Bronchial epithelial cell (primary cell): ENCODE measurements around the gene LRRC1. TPM values are rescaled to one million over a fixed set of nuclear protein-coding genes. Genes with fewer than 3 reads are reported as not detected.

Source experiments
- DNase-seq: peaks from one replicate; pipeline ENCODE4 v3.0.0-alpha.2; 2010; ENCODE audit warnings: low read depth
- FAIRE-seq: peaks from 2 replicates; lab custom pipeline; 2011; peaks lifted over from hg19 to GRCh38; lab: Jason Lieb, UNC
- H3K27me3 ChIP-seq: 2 replicates; pipeline ENCODE4 v1.5.1; 2011; ENCODE audit warnings: low read length; ENCODE audit not compliant: control insufficient read depth, insufficient read depth
- H3K36me3 ChIP-seq: 2 replicates; pipeline ENCODE4 v1.5.1; 2011; ENCODE audit warnings: low read length; ENCODE audit not compliant: control insufficient read depth, insufficient read depth
- H3K4me3 ChIP-seq: 2 replicates; pipeline ENCODE4 v1.5.1; 2011; ENCODE audit warnings: mild to moderate bottlenecking, low read depth, low read length, control low read depth
- CTCF ChIP-seq: IDR thresholded peaks from 2 replicates; pipeline ENCODE4 v1.5.1; 2011; ENCODE audit warnings: mild to moderate bottlenecking, moderate library complexity, low read length, control low read depth, inconsistent platforms; ENCODE audit not compliant: insufficient read depth, severe bottlenecking
- total RNA-seq: library from RNA; depleted of rRNA; stranded (reverse); fragments of >200 nt; gene quantifications from 2 replicates; pipeline ENCODE4 v1.2.1, GENCODE V29; 2014

The LRRC1 gene
- total RNA-seq, 1 donor from 2014 or later: 19.7 TPM

DNA sequence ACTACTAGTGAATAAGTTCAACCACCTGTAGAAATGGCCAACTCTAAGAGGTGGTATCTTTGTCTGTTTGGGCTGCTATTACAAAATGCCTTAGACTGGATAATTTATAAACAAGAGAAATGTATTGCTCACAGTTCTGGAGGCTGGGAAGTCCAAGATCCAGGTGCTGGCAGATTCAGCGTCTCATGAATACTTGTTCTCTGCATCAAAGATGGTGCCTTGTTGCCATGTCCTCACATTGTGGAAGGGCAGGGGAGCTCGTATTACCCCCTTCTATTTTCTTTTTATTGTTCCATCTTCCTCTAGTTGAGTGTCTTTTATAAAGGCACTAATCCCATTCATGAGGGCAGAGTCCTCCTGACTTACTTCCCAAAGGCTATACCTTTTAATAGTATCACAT lies 58.0 kb downstream of the LRRC1 start:
- Histone ChIP-seq H3K4me3 (no peak overlapping the region), H3K27me3 (no peaks in the 10 kb centered on the region), H3K36me3 (no peaks in the 10 kb centered on the region)
- no peak for DNase-seq
- FAIRE-seq: no peak
- no peak for TF ChIP-seq CTCF

DNA sequence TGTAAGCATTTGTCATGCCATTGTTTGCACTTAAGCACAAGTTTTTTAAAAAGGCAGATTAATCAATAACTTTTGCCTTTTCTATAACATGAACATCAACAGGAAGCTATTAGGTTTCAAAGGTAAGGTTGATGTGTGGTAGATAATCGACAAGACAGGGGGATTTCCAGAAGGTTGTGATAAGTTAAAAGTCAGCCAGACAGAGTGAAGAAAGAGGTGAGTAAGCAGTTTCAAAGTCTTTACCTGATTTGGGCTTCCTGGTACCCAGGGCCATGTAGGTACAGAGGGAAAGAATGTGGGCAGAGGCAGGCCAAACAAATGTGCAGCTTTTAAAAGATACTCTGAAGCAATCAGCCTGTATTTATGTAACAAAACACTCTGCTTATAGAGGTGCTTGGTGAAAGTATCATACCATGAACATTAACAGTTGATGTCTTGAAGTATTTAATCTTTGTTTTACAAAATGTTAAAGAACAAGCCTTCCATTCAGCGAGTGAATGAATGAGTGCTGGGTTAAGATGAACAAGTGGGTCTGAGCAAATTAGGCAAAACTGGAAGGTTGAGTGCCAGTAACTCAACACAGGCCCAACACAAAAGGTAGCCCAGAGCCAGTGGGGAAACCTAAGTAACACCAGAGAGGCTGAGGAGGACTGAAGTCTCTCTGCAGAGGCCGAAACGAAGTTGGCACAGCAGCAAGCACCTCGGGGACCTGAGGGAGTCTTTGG lies 60.2 kb downstream of the LRRC1 start:
- TF ChIP-seq CTCF: no peak
- no peak overlapping the region for H3K4me3 ChIP-seq
- peak; percentile 86 for DNase-seq
- H3K27me3 ChIP-seq: no peaks in the 10 kb centered on the region
- H3K36me3 ChIP-seq: no peaks in the 10 kb centered on the region
- FAIRE-seq: peak; percentile 40

- Histone ChIP-seq H3K36me3 (no peaks in the 10 kb centered on the region), H3K4me3 (no peak overlapping the region), H3K27me3 (no peaks in the 10 kb centered on the region)
- no peak for DNase-seq
- FAIRE-seq: no peak
- TF ChIP-seq CTCF: no peak
Observed at GRCh38 chr6:53855940-53856339, 61.1 kb downstream of the LRRC1 start.

- DNase-seq: peak; percentile 75
- Histone ChIP-seq H3K36me3 (no peaks in the 10 kb centered on the region), H3K27me3 (no peaks in the 10 kb centered on the region), H3K4me3 (no peak overlapping the region)
- no peak for TF ChIP-seq CTCF
- FAIRE-seq: no peak
Observed at GRCh38 chr6:53857318-53858094, 62.7 kb downstream of the LRRC1 start.

DNA sequence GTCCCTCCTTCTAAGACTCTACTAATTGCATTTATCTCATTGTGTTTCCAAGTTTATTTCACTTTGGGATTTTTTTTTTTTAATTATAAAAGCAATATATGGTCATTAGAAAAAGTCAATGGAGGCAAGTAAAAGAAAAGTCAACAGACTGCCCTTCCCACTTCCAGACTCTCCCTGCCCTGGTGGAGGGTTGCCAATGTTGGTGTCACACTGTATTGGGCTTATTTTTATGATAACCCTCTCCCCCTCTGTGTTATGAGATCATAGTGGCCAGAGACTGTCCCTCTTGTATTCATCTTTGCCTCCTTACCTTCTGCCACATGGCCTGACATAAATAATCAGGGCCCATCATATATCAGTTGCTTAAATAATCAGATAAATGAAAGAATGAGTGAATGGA lies 63.4 kb downstream of the LRRC1 start:
- FAIRE-seq: no peak

More for the DNA sequence above, 63.4 kb downstream of the LRRC1 start:
- Histone ChIP-seq H3K4me3 (no peak overlapping the region), H3K27me3 (no peaks in the 10 kb centered on the region), H3K36me3 (no peaks in the 10 kb centered on the region)
- TF ChIP-seq CTCF: no peak
- no peak for DNase-seq
